NCI-H774 (cell line): ENCODE data around the gene DESI1.
"Not testable (repeated sequence)": the region's sequence is repeated elsewhere in the genome, so short reads cannot be mapped to it uniquely, and the experiment has no call there.

Experiments
- DNase-seq: peaks from one replicate; lab custom pipeline; 2025; lab: John Stamatoyannopoulos, UW

DESI1 gene

GRCh38 chr22:41585898-41586297 lies 34.9 kb downstream of the DESI1 start:
- DNase-seq = no peak

GRCh38 chr22:41584881-41585280 lies 36.0 kb downstream of the DESI1 start:
- no peak for DNase-seq

- no peak for DNase-seq
Measured at GRCh38 chr22:41582694-41583093, 38.1 kb downstream of the DESI1 start.

GRCh38 chr22:41579997-41580355 lies 40.9 kb downstream of the DESI1 start:
- DNase-seq = no peak

- DNase-seq = no peak
Measured at GRCh38 chr22:41579297-41579996, 41.4 kb downstream of the DESI1 start.

- no peak for DNase-seq
Measured at GRCh38 chr22:41578818-41579217, 42.0 kb downstream of the DESI1 start.

DNA sequence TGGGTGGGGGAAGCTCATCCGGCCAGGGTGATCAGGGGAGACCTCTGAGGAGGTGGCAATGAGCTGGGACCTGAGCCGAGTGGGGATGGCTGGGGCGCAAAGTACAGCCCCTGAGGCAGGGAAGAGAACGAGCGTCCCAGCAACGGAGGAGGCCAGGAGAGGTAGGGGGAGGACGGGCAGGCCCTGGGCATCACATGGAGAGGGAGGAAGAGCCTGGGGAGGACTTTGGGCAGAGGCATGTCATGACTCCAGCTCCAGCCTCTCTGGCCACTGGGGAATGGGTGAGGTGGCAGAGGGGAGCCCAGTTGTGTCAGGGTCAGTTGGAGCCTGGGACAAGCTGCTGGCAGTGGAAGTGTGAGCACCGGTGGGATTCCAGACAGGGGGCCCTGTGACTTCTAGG lies 42.7 kb downstream of the DESI1 start:
- no peak for DNase-seq

GRCh38 chr22:41576877-41577276 lies 44.0 kb downstream of the DESI1 start:
- DNase-seq = no peak

GRCh38 chr22:41575533-41575932 lies 45.3 kb downstream of the DESI1 start:
- DNase-seq = no peak

DNA sequence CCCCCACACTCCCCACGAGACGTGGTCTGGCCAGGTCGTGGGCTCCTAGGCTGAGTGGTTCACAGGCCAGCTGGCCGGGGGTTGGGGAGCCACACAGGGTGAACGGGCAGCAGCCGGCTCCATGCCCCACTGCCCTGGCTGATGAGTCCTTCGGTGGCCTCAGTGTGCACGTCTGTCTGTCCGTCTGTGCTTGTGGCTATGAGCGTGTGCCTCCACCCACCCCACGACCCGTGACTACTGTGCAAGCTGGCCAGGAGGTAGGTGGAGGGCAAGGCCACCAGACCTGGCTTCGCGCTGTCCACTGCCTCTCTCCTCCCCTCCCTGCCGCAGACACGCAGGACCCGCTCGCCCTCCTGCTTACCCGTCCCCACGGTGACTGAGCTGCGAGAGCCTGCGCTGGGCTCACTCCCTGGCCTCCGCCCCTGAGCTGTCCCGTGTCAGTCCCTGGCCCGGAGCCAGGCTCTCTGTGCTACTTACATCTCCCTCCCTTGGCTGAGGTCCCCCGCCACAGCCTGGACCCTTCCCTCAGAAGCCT lies 45.9 kb downstream of the DESI1 start:
- DNase-seq = no peak

GRCh38 chr22:41573677-41574076 lies 47.2 kb downstream of the DESI1 start:
- no peak for DNase-seq

DNA sequence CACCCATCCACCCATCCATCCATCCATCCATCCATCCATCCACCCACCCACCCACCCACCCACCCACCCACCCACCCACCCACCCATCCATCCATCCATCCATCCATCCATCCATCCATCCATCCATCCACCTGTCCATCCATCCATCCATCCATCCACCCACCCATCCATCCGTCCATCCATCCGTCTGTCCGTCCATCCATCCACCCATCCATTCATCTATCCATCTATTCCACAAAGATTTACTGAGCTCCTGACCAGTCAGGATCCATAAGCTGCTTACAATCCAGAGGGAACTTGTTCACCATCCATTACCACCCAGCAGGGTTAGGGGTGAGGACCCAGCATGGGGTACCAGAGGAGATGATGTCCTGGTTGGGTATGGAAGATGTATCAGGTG lies 48.5 kb downstream of the DESI1 start:
- not testable (repeated sequence) for DNase-seq

- DNase-seq = no peak
Measured at GRCh38 chr22:41571786-41572185, 49.1 kb downstream of the DESI1 start.

GRCh38 chr22:41570221-41570620 lies 50.6 kb downstream of the DESI1 start:
- no peak for DNase-seq

DNA sequence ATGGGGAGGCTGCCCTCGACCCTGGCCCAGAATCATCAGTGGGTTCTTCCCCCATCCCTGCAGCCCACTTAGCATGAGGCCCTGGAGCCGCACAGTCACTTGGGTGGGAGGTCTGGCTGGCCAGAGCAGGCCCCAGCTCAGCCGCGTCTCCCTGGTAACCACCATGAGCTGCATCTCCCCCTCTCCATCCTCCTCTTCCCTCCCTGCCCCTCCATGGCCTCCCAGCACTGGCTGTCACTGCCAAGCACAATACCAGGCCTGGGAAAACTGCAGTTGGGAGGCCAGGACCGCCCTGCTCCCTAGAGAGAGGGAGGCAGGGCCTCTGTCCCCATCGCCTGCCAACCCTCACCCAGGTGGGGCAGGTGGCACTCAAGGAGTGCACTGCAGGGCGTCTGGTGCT lies 52.0 kb downstream of the DESI1 start:
- DNase-seq = no peak

DNA sequence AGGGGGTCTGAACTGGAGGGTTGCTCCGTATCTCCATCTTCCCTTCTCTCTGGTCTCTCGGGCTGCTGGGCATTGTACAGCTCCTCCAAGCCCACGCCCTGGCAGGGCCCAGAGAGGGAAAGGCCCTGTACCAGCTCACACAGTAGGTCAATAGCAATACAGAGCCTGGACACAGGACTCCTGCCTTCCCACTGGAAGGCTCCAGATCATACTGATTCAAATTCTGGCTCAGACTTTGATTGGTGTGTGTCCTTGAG lies 53.4 kb downstream of the DESI1 start:
- no peak for DNase-seq

- DNase-seq = no peak
Measured at GRCh38 chr22:41565403-41566054, 55.3 kb downstream of the DESI1 start.

GRCh38 chr22:41564563-41564962 lies 56.3 kb downstream of the DESI1 start:
- no peak for DNase-seq

DNA sequence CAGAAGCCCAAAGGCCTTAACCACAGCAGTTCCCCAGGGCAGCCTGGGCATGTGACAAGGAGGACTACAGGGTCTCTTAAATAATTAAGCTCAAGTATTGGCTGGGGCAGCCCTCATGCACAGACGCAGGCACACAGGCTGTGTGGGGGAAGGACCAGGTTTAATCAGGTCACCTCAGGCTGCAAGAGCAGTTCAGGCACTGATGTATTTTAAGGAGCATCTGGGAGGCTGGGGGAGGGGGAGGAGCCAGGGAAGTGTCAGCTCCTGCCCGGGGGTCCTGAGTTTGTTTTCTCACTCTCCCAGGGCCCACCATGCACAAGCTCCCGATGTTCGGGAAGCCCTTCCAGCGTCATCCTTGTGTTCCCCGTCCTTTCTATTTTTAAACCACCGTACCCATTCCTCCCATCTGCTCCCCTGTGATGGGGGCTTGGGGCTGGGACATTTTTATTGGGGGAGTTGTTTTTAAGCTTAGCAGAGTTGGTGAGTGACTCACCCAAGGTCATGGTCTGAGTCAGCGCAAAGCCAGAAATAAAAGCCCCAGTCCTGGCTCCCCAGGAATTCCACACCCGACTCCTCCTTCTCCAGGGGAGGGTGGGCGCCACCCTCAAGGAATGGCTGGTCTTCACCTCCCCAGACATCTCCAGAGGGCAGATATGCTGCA lies 57.7 kb downstream of the DESI1 start:
- DNase-seq = no peak

DNA sequence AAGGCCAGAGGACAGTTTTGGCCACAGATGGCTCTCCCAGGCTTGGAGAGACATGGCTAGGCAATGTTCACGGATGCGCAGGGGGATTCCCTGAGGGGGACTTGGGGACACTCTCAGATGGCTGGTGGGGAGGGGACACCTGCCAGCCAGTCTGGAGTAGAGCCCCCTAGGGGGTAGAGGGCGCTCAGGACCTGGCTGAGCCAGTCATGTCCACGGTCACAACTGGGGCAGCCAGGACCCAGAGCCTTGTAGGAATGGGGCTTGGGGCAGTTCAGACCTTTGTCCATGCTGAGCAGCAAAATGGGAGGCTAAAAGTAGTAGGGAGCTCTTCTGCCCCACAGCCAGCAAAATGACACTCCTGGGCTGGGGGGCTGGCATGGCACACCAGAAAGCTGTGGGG lies 58.4 kb downstream of the DESI1 start:
- DNase-seq = no peak

GRCh38 chr22:41561788-41562187 lies 59.1 kb downstream of the DESI1 start:
- DNase-seq = no peak

DNA sequence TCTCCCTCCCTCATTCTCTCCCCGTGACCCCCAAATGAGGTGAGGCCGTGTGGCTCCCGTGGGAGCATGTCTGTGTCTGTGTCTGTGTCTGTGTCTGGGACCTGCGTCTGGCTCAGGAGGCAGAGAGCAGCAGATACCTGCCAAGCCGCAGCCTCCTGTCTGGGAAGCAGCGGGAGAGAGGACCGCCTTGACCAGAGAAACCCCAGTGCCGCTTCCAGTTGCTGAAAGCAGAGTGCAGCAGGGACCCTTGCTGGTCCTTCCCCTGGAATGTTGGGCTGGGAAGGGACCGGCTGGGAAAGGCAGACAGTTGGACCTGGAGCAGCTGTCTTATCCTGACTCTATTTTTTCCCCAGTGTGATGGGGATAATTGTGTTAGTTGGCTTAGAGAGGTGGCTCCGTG lies 59.5 kb downstream of the DESI1 start:
- DNase-seq = no peak

GRCh38 chr22:41560095-41560471 lies 60.8 kb downstream of the DESI1 start:
- no peak for DNase-seq

- DNase-seq = not testable (repeated sequence)
Measured at GRCh38 chr22:41558241-41558630, 62.6 kb downstream of the DESI1 start.
